GM12872 (cell line): ENCODE measurements around the gene TPK1.

ENCODE experiments used
- CTCF ChIP-seq: IDR thresholded peaks from 3 replicates; pipeline ENCODE4 v1.5.1; 2011; ENCODE audit warnings: low read depth, mild to moderate bottlenecking, low read length, moderate library complexity; ENCODE audit not compliant: insufficient read depth

The TPK1 gene

GRCh38 chr7:144629011-144629410, 206.8 kb downstream of the TPK1 start:
- TF ChIP-seq CTCF: no peak

GRCh38 chr7:144628176-144628575, 207.7 kb downstream of the TPK1 start:
- TF ChIP-seq CTCF: no peak

- no peak for TF ChIP-seq CTCF
Measured at GRCh38 chr7:144622745-144623144, 213.1 kb downstream of the TPK1 start.

- TF ChIP-seq CTCF: no peak
Measured at GRCh38 chr7:144606261-144606660, 229.6 kb downstream of the TPK1 start.

- no peak for TF ChIP-seq CTCF
Measured at GRCh38 chr7:144596953-144597352, 238.9 kb downstream of the TPK1 start.

- no peak for TF ChIP-seq CTCF
Measured at GRCh38 chr7:144594580-144594979, 241.3 kb downstream of the TPK1 start.

GRCh38 chr7:144588559-144589051, 247.2 kb downstream of the TPK1 start:
- no peak for TF ChIP-seq CTCF

- no peak for TF ChIP-seq CTCF
Measured at GRCh38 chr7:144587701-144588100, 248.2 kb downstream of the TPK1 start.
